Activated gamma-delta T cell (primary cell): ENCODE measurements around the gene JMJD8.

Experiments
- DNase-seq: peaks from one replicate; lab custom pipeline; 2025; lab: John Stamatoyannopoulos, UW

Gene JMJD8

GRCh38 chr16:641326-642188, 42.6 kb downstream of the JMJD8 start, which contains the start of gene MCRIP2:
MCRIP2 (plus strand) TSS chr16:641828; CDS start chr16:641992, 164 bp downstream.
- peak; percentile 45 for DNase-seq

- DNase-seq, result no peak
These were observed 43.5 kb downstream of the JMJD8 start for GRCh38 chr16:640614-641013.

- no peak for DNase-seq
These were observed 45.3 kb downstream of the JMJD8 start for GRCh38 chr16:638836-639235.

- no peak for DNase-seq
These were observed 46.0 kb downstream of the JMJD8 start for GRCh38 chr16:638034-638543.

GRCh38 chr16:637081-638018, 46.8 kb downstream of the JMJD8 start:
- DNase-seq, result peak; percentile 85

GRCh38 chr16:636206-637080, 47.7 kb downstream of the JMJD8 start, which contains the start of gene METTL26:
METTL26 (minus strand) TSS chr16:636305; CDS start chr16:636290, 15 bp downstream.
- peak; percentile 83 for DNase-seq

GRCh38 chr16:635573-636205, 48.4 kb downstream of the JMJD8 start:
- DNase-seq, result no peak

- no peak for DNase-seq
These were observed 49.1 kb downstream of the JMJD8 start for GRCh38 chr16:634996-635395.

GRCh38 chr16:634051-634670, 50.0 kb downstream of the JMJD8 start:
- DNase-seq, result no peak

- no peak for DNase-seq
These were observed 50.6 kb downstream of the JMJD8 start for GRCh38 chr16:633336-634050.

- no peak for DNase-seq
These were observed 51.4 kb downstream of the JMJD8 start for GRCh38 chr16:632486-633335.

- no peak for DNase-seq
These were observed 52.3 kb downstream of the JMJD8 start for GRCh38 chr16:631808-632358.
